HG03060 (cell line): ENCODE measurements around the gene VWA8.
"Not testable (repeated sequence)": the region's sequence is repeated elsewhere in the genome, so short reads cannot be mapped to it uniquely, and the experiment has no call there.

ENCODE experiments used
- ATAC-seq: cut with Tn5 transposase; IDR thresholded peaks from one replicate; pipeline ENCODE4 v1.9.1; 2021; ENCODE audit warnings: low read depth, moderate number of reproducible peaks; ENCODE audit not compliant: unreplicated experiment

VWA8 gene

DNA sequence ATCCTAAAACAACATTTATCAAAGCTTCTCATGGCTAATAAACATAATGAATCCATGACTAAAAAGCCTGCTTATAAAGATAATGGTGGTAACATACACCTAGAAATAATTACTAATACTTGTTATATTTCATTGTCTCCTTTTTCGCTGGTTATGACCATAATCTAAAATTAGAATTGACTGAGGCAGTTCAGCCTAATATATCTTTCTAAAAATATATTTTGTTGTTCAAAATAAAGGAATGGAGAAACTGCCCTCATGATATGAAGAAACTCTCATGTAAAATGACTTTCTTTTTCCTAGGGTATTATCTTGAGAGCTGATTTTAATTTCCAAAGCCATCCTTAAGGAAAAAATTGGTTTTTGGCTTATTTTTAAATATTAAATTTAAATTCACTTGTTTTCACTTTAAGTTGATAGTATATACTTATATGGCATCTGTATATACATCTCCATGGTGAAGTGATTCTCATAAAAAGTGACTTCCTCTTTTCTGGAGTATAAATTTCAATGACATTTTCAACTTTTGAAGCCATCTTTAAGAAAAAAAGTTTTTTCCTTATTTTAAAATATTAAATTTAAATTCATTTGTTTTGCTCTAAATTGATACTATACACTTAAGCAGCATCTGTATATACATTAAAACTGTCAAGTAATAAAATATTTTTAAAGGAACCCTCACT, 204.6 kb downstream of the VWA8 start:
- ATAC-seq, result no peak

DNA sequence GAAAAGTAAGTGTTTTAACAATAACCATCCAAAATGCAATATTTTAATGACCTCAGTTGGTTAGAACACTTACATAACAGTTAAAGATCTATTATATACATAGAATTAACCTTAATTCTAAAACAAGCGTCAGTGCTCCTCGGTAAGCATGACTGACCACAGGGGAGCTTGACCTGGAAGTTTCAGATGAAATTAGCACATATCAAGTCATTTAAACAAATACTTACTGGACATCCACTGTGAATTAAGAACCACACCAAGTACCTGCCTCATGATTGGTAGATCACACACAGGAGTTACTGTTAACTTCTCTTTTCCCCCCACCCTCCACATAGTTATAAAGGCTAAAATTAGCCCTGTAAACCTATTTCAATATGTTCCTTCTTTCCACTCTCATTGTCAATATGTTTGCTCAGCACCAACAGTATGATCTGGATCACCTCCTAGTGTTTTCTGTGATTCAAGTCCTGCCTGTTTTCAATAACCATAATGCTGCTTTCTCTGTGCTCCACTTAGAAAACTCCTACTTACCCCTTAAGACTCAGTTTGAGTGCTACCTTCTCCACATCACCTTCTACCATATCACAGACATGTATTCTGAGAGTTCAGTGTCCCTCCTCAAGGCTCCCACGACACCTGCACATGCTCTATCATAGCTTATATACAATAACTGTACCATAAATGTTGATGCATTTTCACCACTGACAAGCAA, 209.0 kb downstream of the VWA8 start:
- ATAC-seq, result no peak

GRCh38 chr13:41751277-41751676, 209.6 kb downstream of the VWA8 start:
- ATAC-seq, result no peak

- no peak for ATAC-seq
These were observed 214.7 kb downstream of the VWA8 start for GRCh38 chr13:41746259-41746658.

DNA sequence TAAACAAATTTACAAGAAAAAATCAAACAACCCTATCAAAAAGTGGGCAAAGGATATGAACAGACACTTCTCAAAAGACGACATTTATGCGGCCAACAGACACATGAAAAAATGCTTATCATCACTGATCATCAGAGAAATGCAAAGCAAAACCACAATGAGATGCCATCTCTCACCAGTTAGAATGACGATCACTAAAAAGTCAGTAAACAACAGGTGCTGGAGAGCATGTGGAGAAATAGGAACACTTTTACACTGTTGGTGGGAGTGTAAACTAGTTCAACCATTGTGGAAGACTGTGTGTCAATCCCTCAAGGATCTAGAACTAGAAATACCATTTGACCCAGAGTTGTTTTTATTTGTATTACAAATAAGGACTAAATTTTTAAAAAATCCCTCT, 215.4 kb downstream of the VWA8 start:
- not testable (repeated sequence) for ATAC-seq

GRCh38 chr13:41742917-41743552, 217.9 kb downstream of the VWA8 start:
- ATAC-seq, result no peak

DNA sequence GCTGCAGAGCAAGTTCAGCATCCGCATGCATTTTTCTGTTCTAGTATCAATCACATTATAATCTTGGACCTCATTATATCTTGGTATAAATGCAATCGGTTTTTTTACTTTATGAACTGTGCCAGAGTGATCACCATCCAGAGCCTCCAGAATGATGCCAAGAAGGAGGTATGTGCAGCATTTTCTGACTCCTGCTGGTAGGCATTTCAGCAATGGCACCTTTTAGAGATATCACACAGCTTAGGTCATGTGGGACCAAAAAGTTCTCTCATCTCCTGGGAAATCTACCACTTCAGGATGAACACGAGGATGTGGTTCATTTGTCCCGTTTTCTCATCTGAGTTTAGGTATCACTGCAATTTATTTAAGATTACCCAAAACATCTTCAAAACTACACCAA, 220.4 kb downstream of the VWA8 start:
- ATAC-seq, result no peak

DNA sequence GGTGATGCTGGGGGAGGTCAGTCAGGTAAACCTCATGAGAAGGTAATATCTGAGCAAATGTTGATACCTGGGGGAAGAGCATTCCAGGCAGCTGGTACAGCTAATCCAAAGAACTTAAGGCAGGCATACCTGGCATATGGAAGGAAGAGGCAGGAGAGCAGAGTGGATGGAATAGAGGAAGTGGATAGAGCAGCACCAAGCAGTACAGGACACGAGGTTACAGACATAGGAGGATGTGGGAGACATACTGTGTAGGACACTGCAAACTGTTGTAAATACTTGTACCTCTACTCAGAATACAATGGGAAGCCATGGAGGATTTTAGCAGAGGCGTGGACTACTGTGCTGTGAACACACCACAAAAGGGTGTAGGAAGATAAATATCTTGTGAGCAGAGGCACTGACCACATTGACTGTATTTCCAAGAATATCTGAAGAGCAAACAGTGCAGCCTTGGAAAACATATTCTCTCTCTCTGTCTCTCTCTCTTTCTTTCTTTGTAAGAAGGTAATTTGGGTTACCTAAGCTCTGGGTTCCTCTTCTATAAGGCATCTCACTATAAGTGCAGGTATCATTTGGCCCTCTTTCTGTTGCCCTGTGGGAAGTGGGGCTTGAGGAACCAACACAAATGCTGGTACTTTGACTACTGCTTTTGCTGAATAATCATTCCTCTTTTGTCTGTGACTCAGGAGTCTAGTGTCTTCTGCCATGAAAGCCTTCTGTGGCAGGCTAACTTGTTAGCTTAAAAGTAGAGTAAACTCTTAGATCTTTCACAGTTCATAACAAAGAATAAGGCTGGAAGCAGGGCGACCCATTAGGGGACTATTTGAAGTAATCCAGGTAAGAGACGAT, 238.0 kb downstream of the VWA8 start:
- ATAC-seq, result no peak

- ATAC-seq, result no peak
These were observed 239.9 kb downstream of the VWA8 start for GRCh38 chr13:41720839-41721561.

- no peak for ATAC-seq
These were observed 244.7 kb downstream of the VWA8 start for GRCh38 chr13:41716236-41716635.

GRCh38 chr13:41713405-41713804, 247.5 kb downstream of the VWA8 start:
- ATAC-seq, result no peak

DNA sequence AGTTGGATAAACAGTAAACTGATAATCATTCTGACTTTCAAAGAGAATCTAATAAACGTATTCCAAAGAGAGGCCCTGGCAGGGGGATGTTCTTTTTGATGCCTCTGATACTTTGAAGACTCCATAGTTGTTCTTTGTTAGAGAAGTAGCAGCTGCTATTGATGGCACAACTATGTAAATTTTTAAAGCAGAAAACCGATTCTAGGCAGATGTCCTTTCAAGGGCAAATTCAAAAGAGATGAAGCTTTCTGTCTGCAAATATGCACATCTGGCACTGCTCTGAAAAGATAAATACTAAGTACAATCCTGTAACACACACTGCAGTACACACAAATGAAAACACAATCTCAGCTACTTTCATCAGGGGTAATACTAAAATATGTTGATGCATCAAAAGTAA, 250.1 kb downstream of the VWA8 start:
- ATAC-seq, result no peak

GRCh38 chr13:41709511-41709910, 251.4 kb downstream of the VWA8 start:
- no peak for ATAC-seq

GRCh38 chr13:41708713-41709112, 252.2 kb downstream of the VWA8 start:
- ATAC-seq, result no peak

GRCh38 chr13:41707194-41707821, 253.6 kb downstream of the VWA8 start:
- no peak for ATAC-seq

- ATAC-seq, result no peak
These were observed 254.8 kb downstream of the VWA8 start for GRCh38 chr13:41706152-41706551.

GRCh38 chr13:41702540-41702939, 258.4 kb downstream of the VWA8 start:
- no peak for ATAC-seq

GRCh38 chr13:41701676-41702075, 259.2 kb downstream of the VWA8 start:
- ATAC-seq, result no peak

- no peak for ATAC-seq
These were observed 260.1 kb downstream of the VWA8 start for GRCh38 chr13:41700790-41701310.

GRCh38 chr13:41699759-41700158, 261.1 kb downstream of the VWA8 start:
- no peak for ATAC-seq
